RPMI7951 (cell line): ENCODE results near the gene GPD1. TPM values are rescaled to one million over a fixed set of nuclear protein-coding genes. Genes with fewer than 3 reads are reported as not detected.
"Not testable (repeated sequence)": the region's sequence is repeated elsewhere in the genome, so short reads cannot be mapped to it uniquely, and the experiment has no call there.

ENCODE experiments used
- DNase-seq: peaks from one replicate; pipeline ENCODE4 v3.0.0-alpha.2; 2012; ENCODE audit warnings: low read depth
- total RNA-seq: library from RNA; depleted of rRNA; stranded (reverse); fragments of >200 nt; shearing (Covaris generic); gene quantifications from 2 replicates; pipeline ENCODE4 v1.2.3, GENCODE V29; 2014

Gene GPD1
- total RNA-seq, 1 experiment from 2014 or later: not detected

DNA sequence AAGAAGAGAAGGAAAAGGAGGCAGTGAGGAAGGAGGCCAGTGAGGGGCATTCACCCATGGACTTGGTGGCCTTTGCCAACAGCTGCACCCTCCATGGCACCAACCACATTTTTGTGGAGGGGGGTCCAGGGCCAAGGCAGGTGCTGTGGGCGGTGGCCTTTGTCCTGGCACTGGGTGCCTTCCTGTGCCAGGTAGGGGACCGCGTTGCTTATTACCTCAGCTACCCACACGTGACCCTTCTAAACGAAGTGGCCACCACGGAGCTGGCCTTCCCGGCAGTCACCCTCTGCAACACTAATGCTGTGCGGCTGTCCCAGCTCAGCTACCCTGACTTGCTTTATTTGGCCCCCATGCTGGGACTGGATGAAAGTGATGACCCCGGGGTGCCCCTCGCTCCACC, 30.1 kb upstream of the GPD1 start:
- no peak for DNase-seq

DNA sequence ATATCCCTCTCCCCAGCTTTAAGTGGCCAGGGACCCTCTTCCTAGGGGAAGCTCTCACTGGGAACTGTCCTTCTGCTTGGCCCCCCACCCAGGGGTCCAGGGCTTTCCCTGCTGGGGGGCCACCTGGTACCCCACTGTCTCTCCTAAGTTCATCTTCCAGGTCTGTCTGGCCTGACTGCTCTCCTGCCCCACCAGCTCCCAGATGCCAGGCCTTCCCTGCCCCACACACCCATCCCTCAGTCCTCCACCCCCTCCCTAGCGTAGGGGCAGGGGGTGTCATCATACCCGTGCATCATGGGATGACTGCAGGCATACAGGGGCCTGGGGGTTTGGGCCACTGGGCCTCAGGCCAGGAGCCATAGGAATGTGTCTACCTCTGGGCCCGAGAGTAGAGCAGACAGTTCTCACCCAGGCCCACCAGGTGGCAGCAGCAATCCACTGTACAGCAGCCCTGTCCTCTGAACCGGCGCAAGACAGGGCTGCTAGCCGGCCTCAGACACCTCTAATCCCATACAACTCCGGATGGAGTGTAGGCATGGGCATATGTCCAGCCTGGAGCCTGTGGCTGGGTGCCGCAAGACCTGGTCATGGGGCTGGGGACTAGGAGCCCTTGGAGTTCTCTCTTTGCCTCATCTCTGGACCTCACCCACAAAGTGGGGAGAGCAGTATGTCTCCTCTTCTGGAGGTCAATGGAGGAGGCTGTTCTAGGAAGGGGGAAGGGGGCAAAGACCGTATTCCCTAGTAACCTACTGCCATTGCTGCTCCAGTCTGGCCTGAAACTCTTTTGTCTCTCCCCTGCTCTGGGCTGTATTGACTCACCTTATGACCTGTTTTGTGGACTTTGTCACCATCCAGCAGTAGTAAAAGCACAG, 28.6 kb upstream of the GPD1 start:
- peak; percentile 75 for DNase-seq

DNA sequence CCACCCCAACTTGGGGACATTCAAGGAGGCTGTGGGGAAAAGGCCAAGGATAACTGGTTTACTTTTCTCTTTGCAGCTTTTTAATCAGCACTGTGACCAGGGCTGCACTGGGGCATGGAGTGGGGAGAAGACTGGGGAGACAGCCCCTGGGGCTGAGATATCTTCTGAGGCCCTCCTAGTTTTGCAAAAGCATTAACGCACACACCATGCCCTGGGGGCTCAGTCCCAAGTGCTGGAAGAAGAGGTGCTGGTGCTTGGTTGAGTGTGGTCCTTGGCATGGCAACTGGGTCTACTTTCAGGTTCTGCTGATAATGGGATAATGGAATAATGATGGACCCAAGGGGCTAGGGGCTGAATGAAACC, 28.0 kb upstream of the GPD1 start:
- no peak for DNase-seq

DNA sequence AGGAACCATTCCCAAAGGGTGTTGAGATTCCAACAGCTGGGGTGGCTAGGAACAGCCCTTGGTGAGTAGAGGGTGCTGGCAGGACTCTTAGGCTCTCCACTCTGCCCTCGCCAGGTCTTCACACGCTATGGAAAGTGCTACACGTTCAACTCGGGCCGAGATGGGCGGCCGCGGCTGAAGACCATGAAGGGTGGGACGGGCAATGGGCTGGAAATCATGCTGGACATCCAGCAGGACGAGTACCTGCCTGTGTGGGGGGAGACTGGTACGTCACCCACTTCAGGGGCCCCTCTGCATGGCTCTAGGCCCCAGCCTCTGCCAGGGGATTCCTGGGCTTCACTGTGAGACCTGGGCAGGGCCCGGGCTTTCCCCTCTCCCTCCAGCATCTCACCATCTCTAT, 26.7 kb upstream of the GPD1 start:
- DNase-seq: no peak

DNA sequence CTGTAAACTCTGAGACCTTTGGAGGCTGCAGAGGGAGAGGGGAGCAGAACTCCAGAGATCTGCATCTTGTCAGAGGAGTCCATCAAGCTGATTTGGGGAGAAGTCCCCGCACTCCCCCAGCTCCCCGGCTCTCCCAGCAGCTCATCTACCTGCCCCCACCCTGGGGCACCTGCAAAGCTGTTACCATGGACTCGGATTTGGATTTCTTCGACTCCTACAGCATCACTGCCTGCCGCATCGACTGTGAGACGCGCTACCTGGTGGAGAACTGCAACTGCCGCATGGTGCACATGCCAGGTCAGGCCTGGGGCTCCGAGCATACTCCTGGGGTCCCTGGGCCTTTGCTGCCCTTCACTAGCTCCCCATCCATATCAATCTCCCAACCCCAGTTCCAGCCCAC, 25.5 kb upstream of the GPD1 start:
- DNase-seq: no peak

DNA sequence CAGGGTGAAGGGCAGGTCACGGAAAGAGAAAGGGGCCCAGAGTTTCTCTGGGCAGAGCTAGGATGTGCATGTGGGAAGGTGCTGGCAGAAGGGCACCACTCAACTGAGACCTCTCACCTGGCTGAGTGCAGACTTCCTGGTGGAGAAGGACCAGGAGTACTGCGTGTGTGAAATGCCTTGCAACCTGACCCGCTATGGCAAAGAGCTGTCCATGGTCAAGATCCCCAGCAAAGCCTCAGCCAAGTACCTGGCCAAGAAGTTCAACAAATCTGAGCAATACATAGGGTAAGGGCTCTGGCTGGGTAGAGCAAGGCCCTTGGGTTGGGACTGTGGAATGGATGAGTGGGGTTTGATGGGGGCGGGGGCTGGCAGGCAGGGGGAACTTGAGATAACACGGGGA, 24.0 kb upstream of the GPD1 start:
- no peak for DNase-seq

DNA sequence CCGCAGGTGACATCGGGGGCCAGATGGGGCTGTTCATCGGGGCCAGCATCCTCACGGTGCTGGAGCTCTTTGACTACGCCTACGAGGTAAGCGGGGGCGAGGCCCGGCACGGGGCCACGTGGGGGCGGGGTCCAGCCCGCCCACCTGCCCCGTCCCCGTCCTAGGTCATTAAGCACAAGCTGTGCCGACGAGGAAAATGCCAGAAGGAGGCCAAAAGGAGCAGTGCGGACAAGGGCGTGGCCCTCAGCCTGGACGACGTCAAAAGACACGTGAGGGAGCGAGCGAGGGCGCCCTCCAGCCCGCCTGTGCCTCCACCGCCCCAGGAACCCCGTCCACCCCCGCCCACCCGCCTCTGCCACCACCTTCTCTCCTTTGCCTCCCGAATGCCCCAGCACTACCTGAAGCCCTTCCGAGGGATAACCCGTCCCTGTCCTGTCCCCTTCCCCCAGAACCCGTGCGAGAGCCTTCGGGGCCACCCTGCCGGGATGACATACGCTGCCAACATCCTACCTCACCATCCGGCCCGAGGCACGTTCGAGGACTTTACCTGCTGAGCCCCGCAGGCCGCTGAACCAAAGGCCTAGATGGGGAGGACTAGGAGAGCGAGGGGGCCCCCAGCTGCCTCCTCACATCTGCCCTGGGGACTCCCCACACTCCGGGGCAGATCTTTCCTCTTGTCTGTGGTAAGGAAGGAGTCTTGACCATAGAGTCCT, 22.6 kb upstream of the GPD1 start:
- no peak for DNase-seq

DNA sequence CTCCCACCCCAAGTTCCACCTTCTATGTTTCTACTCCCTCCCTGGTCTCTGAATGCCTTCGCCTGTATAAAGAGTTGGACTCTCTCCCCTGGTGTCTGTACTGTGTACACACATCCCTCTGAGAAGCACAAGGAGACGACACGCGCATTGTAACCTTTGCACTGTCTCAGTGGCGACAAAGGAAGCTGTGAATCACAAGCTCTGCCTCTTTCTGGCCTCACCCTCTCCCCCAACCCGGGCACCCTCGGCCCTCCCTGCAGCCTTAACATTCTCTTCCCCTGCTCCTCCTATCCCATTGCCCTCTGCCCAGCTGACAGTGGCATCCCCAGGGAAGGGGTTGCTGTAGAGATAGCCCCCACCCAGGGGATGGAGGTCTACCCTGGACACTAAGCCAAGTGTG, 21.2 kb upstream of the GPD1 start:
- no peak for DNase-seq

DNA sequence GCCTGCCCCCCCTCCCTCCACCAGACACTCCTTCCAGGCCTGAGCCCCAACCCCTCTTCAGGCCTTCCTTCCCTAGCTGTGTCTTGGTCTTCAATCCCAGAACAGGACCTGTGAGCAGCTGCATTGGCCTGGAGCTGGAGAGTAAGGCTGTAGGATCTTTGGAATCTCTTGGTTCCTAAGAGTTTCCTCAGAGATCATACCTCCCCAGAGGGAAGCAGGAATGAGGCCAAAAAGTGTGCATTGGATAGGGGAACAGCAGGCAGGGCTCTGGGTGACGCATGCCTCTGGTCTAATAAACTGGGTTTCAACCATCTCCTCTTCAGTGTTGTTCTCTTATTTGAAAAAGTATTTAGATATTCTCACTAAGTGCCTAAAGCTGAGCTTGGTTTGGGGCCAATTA, 20.5 kb upstream of the GPD1 start:
- no peak for DNase-seq

DNA sequence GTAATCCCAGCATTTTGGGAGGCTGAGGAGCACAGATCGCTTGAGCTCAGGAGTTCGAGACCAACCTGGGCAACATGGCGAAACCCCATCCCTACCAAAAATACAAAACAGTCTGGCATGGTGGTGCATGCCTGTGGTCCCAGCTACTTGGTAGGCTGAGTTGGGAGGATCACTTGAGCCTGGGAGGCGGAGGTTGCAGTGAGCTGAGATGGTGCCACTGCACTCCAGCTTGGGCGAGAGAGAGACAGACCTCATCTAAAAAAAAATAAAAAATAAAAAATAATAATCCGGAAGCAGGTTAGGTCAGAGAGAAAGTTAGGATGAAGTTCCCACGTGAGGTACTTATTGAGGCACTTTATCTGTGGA, 19.4 kb upstream of the GPD1 start:
- DNase-seq: not testable (repeated sequence)

DNA sequence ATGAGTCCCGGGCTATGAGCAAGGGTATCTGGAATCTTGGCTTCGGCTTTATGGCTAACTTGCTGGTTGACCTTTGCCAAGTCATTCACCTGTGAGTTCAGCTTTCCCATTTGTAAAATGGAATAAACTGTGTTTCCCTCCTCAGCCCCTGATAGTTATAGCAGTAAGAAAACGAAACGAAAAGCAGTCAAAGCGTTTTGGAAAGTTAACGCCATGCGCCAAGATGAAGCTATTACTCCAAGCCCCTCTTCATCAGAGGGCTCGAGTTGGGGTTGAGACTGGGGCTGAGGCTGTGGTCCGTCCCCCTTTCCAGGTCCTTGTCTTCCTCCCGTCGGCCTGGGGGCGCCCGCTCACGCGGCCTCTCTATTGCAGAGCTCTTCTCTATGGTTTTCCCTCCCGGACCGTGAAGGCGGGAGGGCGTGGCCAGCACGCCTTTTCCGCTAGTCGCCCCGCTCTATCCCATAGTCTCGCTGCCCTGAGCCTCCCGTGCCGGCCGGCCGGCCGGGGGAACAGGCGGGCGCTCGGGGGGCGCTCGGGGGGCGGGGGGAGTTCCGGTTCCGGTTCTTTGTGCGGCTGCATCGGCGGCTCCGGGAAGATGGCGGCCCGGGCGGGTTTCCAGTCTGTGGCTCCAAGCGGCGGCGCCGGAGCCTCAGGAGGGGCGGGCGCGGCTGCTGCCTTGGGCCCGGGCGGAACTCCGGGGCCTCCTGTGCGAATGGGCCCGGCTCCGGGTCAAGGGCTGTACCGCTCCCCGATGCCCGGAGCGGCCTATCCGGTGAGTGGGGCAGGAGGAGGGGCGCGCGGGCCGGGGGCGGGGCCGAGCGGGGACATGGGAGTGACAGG, 18.8 kb upstream of the GPD1 start, which contains the start of gene SMARCD1:
Gene SMARCD1 (plus strand): TSS at position 568 of the 840 bp plus-strand sequence. CDS start 28 bp downstream, at position 596.
- DNase-seq: peak; percentile 87

DNA sequence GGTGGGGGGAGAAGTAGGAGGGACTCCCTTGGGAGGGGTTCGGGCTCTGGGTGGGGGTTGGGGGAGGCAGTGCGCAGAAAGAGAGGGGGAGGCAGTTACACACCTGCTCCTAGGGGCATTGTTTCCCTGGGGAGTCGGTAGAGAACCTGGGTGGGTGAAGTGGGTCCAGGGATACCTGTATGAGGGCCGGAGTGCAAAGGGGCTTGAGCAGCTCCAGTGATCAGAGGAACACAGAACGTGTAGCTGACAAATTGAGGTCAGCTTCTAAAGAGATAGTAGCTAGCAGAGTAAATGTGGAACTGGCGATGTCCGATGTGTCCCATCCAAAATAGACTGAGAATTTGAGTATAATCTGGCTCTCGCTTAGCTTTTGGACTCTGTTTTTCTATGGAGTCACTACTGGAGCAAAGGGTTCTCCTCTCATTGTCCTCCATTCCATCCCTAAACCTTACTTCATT, 18.2 kb upstream of the GPD1 start:
- DNase-seq: no peak

DNA sequence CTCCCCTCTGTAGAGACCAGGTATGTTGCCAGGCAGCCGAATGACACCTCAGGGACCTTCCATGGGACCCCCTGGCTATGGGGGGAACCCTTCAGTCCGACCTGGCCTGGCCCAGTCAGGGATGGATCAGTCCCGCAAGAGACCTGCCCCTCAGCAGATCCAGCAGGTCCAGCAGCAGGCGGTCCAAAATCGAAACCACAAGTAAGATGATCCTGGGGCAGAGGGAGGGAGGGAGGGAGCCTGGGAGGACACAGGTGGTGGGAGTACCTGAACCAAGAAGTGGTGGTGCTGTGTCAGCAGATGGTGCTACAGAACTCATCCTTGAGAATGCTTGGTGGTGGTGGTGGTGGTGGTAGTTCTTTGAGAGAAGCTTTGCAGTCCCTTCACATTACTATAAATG, 17.7 kb upstream of the GPD1 start:
- DNase-seq: no peak

DNA sequence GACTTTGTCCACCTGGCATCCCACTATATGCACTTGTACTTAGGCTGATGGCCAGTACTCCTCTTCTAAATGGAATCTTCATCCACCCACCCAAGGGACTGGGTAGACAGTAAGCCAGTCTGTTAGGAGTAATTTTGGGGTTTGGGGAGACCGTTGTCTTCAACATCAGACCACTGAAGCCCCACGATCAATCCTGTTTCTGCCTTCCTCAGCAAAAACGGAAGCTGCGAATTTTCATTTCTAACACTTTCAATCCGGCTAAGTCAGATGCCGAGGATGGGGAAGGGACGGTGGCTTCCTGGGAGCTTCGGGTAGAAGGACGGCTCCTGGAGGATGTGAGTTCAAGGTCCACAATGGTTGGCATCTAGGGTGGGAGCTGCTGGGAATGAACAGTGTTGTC, 16.7 kb upstream of the GPD1 start:
- no peak for DNase-seq

DNA sequence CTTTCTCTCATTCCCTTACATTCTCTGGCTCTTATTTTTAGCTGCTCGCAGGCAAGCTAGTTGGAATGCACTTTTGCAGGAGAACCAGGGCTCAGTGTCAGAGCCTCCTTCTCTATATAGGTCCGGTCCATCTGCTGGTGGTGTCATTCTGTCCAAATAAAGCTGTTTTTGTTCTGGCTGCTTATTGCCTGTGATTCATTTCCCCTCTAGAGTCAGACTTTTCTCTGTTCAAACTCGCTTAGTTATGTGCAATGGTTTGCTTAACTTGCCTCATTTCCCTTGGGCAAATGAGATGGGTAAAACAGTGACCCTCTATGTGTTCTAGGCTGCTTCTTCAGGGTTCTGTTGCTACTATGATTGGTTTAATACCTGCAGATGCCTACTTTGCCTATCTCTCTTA, 15.8 kb upstream of the GPD1 start:
- DNase-seq: peak; percentile 52

DNA sequence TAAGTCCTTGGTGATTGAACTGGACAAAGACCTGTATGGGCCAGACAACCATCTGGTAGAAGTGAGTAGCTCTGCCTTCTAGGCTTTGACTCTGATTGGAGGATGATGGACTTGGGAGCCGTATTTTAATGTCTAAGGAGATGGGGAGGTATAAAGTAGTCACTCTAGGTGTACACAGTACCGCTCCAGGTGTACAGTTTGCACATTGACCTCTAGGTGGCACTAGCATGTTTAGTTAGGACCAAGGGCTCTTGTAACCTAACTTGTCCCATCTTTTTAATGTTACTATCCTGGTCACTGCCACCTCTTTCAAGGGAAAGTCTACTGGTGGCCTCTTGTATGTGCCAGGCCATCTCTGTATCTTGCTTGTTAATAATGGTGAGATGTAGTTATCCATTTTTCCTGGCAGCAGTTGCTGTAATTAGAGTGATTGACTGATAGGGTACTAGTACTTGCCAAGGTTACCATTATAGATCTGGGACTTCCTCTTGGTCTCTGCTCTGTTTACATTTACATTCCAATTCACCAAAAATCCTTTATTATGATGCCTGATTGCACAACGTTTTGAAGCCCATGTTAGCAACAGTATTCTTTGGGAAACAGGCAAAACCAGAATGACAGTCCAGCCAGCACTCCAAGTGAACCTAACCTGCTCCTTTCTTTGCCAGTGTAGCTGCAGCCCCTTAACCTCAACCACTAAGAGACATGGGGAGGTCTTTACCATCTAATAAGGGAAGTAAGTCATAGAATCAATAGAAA, 15.1 kb upstream of the GPD1 start:
- peak; percentile 46 for DNase-seq

DNA sequence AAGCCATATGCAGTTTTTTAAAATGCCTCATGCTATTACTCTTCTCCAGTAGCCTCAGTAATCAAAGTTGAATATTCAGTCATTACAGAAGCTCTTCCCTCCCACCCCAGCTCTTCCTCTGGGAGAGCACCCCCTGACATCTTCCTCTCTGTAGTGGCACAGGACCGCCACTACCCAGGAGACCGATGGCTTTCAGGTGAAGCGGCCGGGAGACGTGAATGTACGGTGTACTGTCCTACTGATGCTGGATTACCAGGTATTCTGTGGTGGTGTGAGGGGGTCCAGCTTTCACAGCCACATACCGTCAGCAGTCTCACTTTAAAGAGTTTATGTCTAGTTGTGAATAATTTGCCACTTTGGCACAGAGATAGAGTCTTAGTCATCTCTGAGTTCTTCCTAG, 14.1 kb upstream of the GPD1 start:
- no peak for DNase-seq

DNA sequence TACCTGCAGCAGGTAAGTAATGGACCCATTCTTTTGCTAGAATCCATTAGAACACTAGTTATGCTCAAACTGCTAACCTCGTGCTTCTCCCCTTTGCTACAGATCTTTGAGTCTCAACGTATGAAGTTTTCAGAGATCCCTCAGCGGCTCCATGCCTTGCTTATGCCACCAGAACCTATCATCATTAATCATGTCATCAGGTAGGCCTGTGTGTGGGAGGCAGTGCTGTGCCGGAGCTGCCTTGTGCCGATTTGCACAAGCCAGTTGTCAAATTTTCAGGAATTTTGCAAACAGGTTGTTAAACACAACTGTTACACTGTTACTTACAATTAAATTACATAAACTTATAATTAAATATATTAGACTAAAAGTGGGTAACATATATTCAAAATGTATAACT, 13.4 kb upstream of the GPD1 start:
- DNase-seq: no peak

DNA sequence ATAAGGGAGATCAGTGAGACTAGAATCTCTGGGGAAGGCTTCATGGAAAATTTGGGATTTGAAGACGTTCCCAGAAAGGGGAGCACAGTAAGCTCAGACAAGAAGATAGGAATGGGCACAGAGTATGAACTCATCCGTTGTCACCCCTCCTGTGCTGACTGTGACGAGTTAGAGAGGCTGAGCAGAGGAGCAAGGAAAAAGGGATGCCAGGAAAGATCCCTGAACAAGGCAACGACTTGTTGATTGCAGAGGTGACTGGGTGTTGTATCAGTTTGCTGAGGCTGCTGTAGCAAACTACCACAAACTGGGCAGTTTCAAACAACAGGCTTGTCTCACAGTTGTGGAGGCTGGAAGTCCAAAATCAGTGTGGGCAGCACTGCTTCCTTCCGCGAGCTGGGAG, 5.9 kb upstream of the GPD1 start:
- DNase-seq: no peak

DNA sequence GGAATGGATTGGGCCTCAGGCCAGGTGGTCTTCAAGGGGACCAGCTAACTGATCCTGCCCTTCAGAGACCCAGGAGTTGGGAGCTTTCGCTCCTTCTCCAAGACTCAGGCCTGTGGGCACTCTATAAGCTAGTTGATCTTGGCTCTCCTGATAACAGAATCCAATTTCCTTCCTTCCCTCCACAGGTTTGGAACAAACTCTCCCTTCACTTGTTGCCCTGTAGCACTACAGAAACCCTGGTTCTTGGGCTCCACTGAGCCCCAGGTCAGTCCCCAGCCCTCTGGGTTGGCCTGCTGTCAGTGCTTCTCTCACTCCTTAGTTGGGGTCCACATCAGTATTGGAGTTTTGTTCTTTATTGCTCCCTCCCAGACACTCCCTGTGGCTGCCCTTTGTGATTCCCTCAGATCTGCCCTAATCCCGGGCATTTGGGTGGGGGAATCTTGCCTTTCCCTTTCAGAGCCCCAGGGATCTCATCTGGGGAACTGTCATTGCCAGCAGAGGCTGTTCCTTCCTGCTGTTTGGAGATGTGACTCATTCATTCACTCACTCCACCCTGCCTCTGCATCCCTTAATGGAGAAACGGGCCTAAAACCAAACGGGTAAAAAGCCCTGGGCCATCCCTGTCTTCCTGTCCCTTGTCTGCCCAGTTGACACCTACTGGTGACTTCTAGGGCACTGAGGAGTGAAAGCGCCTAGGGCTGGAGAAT, 4.4 kb upstream of the GPD1 start:
- DNase-seq: peak; percentile 74

DNA sequence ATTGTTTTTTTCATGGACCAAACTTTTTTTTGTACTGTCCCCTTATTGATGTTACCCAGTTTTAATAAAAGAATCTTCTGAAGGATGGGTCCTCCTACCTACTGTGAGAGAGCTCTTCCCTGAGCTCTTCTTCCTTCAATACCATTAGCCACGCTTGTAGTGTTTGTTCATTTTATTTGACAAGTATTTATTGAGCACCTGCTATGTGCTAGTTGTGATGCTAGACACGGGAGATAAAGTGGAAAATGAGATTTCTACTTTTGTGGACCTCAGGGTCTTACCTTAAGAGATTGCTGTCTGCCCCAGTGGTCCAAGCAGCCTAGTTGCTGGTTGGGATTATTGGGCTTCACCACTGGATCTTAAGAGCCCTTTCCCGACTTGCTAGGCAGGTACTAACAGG, 3.2 kb upstream of the GPD1 start:
- no peak for DNase-seq
